GM12891 (cell line): Measurements from ENCODE around the gene CST8. TPM values are rescaled to one million over a fixed set of nuclear protein-coding genes. Genes with fewer than 3 reads are reported as not detected.
A peak's percentile ranks its signal among the peaks of the same experiment; 100 is the strongest.

Source experiments
- DNase-seq: peaks from one replicate; pipeline ENCODE4 v3.0.0; 2011; ENCODE audit warnings: low spot score; ENCODE audit not compliant: insufficient read length
- FAIRE-seq: peaks from 2 replicates; lab custom pipeline; 2011; peaks lifted over from hg19 to GRCh38; lab: Jason Lieb, UNC
- PAX5 ChIP-seq: IDR thresholded peaks from 2 replicates; pipeline ENCODE4 v1.6.1; 2011; ENCODE audit warnings: low read length, moderate library complexity, mild to moderate bottlenecking; ENCODE audit not compliant: insufficient read depth, severe bottlenecking
- POLR2A ChIP-seq: IDR thresholded peaks from 2 replicates; pipeline ENCODE4 v1.6.1; 2011; ENCODE audit warnings: low read depth, low read length, control low read depth
- POLR2AphosphoS5 ChIP-seq: IDR thresholded peaks from 2 replicates; pipeline ENCODE4 v1.6.1; 2011; ENCODE audit warnings: low read depth, low read length, control low read depth
- POU2F2 ChIP-seq: IDR thresholded peaks from 2 replicates; pipeline ENCODE4 v1.6.1; 2011; ENCODE audit warnings: low read depth, mild to moderate bottlenecking, control low read depth, low read length, moderate library complexity
- SPI1 ChIP-seq: IDR thresholded peaks from 2 replicates; pipeline ENCODE4 v1.6.1; 2011; ENCODE audit warnings: low read depth, low read length, control low read depth
- TAF1 ChIP-seq: IDR thresholded peaks from 2 replicates; pipeline ENCODE4 v1.6.1; 2011; ENCODE audit warnings: low read depth, low read length, control low read depth
- polyA plus RNA-seq: library from polyadenylated mRNA; unstranded; fragments of >200 nt; gene quantifications from one replicate; pipeline ENCODE4 v1.2.1, GENCODE V29; 2012; ENCODE audit warnings: low read depth, missing spikeins, inconsistent platforms; ENCODE audit not compliant: missing spikeins

The CST8 gene
- not detected for polyA plus RNA-seq

DNA sequence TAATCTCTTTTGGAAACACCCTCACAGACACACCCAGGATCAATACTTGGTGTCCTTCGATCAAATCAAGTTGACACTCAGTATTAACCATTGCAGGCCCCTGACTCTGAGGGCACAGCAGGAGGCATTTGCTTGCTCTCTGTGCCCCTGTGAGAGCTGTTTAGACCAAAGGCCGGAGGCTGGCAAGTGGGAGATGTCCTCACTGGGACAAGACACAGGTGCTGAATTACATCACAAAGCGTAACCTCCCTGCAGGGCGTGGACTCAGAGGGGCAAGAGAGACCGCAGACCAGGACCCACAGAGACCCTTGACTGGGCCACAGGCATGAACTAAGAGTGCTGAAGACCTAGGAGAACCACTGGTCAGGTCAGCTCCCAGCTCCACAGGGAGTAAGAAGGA, at the start of gene CST8:
TSS of gene CST8 (plus strand) at position 301 of the 400 bp plus-strand sequence. CDS start 551 bp downstream, outside the sequence.
- no peak for FAIRE-seq
- no peak for TF ChIP-seq SPI1
- no peak for TF ChIP-seq POLR2A
- no peak for TF ChIP-seq POLR2AphosphoS5
- no peak for TF ChIP-seq TAF1
- no peak for TF ChIP-seq PAX5
- no peak for DNase-seq

- no peak for TF ChIP-seq PAX5
- no peak for TF ChIP-seq POLR2AphosphoS5
- TF ChIP-seq POU2F2: no peak
- no peak for TF ChIP-seq TAF1
- no peak for TF ChIP-seq POLR2A
- no peak for TF ChIP-seq SPI1
- FAIRE-seq (peak; percentile 94), DNase-seq (peak; percentile 57)
Measured at GRCh38 chr20:23441850-23442313, 49.0 kb upstream of the CST8 start.

DNA sequence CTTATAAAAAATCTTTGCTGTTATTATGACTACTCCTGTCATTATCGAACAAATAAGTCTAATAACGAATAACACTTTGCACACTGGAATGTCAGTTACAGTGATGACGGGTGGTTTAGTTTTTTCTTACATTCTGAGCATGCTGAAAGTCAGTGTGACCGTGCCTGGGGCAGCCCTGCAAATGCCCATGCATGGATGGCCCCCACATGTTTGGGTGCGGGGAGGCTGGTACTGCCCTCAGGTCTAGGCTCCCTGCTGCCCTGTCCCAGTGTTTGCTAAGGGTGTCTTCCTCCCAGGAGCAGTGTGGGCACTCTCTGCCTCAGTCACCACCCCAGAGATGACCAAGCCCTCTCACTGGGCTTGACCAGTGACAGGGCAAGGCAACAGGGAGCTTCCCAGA, 48.5 kb upstream of the CST8 start:
- DNase-seq: no peak
- FAIRE-seq: no peak
- TF ChIP-seq POLR2A: no peak
- no peak for TF ChIP-seq PAX5
- no peak for TF ChIP-seq SPI1
- TF ChIP-seq POU2F2: no peak
- no peak for TF ChIP-seq POLR2AphosphoS5

GRCh38 chr20:23444859-23445258, 46.1 kb upstream of the CST8 start:
- FAIRE-seq (no peak), DNase-seq (no peak)
- TF ChIP-seq POLR2AphosphoS5 (no peak), PAX5 (no peak), POLR2A (no peak), TAF1 (no peak), POU2F2 (no peak), SPI1 (no peak)

DNA sequence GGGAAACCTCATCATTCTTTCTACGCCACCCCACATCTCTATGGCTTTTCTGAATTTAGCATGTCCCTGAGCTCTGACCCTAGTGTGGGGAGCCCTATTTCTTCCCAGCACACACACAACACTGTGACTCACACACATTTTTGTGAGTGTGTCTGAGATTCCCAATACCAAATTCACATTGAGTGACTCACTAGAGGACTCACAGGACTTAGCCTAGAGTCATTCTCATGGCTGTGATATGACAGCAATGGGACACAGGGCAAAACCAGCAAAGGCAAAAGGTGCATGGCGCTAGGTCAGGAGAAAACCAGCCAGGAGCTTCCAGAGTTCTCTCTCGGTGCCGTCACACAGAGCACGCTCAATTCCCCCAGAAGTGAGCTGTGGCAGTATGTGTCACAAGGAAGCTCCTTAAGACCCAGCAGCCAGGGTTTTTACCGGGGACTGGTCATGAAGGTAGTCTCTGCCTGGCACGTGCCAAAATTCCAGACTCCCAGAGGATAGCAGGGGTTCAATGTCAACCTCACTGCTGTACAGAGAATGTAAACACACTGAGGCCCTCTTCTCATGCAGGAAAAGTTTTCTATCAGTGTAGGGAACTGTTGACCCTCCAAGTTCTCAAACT, 45.2 kb upstream of the CST8 start:
- DNase-seq (no peak), FAIRE-seq (no peak)
- TF ChIP-seq POU2F2 (no peak), POLR2AphosphoS5 (no peak), TAF1 (no peak)

- TF ChIP-seq POLR2A (no peak), TAF1 (no peak), POLR2AphosphoS5 (no peak), PAX5 (no peak), POU2F2 (no peak), SPI1 (no peak)
- peak; percentile 75 for FAIRE-seq
- no peak for DNase-seq
Measured at GRCh38 chr20:23446505-23446904, 44.4 kb upstream of the CST8 start.

GRCh38 chr20:23448167-23448566, 42.8 kb upstream of the CST8 start:
- FAIRE-seq: no peak
- TF ChIP-seq POLR2A: no peak
- no peak for TF ChIP-seq TAF1
- TF ChIP-seq PAX5: no peak
- TF ChIP-seq POLR2AphosphoS5: no peak
- TF ChIP-seq POU2F2: no peak
- TF ChIP-seq SPI1: no peak
- no peak for DNase-seq

- DNase-seq (no peak), FAIRE-seq (no peak)
- TF ChIP-seq POU2F2 (no peak), TAF1 (no peak), SPI1 (peak; percentile 64)
Measured at GRCh38 chr20:23449421-23449820, 41.5 kb upstream of the CST8 start.

DNA sequence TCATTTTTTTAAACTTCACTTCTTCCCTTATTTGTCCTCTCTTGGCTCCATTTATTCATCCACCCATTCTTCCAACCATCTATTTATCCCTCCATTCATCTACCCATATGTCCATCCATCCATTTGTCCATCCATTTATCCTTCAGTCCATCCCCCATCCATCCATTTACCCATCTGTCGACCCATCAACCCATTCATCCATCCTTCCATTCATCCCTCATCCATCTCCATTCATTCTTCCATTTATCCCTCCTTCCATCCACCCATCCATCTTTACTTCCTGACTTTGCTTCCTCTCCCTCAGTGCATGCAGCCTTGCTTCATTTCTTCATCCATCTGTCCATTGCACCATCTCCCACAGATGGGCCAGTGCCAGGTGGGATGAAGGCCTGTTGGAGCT, 40.0 kb upstream of the CST8 start:
- no peak for TF ChIP-seq POLR2AphosphoS5
- TF ChIP-seq PAX5: no peak
- no peak for TF ChIP-seq SPI1
- no peak for TF ChIP-seq TAF1
- no peak for TF ChIP-seq POU2F2
- TF ChIP-seq POLR2A: no peak

DNA sequence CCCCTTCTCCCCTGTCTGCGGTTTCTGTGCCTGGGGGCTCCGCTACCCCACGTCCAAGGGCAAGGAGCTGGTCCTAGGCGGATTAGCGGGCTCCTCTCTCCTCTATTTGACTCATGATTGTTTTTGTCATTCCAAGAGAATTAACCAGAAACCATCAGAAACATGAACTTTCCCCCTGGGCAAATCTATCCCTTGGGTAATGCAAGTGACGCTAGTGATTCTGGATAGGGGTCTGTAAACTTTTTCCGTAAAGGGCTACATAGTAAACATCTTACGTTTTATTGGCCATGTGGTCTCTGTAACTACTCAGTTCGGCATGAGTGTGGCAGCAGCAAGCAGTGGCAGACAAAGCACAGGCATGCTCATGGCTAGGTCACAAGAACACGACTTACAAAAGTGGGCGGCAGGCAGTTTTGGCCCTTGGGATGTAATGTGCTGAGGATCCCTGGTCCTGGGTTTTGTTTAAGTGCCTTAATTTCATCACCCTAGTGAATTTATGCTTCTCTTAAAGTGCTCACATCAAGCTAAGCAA, 38.9 kb upstream of the CST8 start:
- TF ChIP-seq SPI1 (no peak), POLR2AphosphoS5 (no peak), TAF1 (no peak), PAX5 (no peak), POLR2A (no peak), POU2F2 (no peak)
- FAIRE-seq (no peak), DNase-seq (no peak)

More for the DNA sequence above, 40.0 kb upstream of the CST8 start:
- no peak for DNase-seq
- no peak for FAIRE-seq
